H1 (cell line): Measurements from ENCODE around the gene SHROOM4. TPM values are rescaled to one million over a fixed set of nuclear protein-coding genes. Genes with fewer than 3 reads are reported as not detected.

Experiments
- CTCF ChIA-PET: fragments of 300-600 bp; sonication (Branson Sonifier 250); formaldehyde crosslinking; loops from one replicate; lab custom pipeline; 2021; ENCODE audit not compliant: partially characterized antibody; lab: Charles Lee
- POLR2A ChIA-PET: fragments of 300-600 bp; sonication (Branson Sonifier 250); formaldehyde crosslinking; loops from one replicate; lab custom pipeline; 2021; ENCODE audit warnings: inconsistent platforms; ENCODE audit not compliant: partially characterized antibody; lab: Charles Lee
- DNase-seq, 2 experiments: peaks; one replicate each; pipeline versions ENCODE4 v3.0.0 to v3.0.0-alpha.2; 2010 to 2022; ENCODE audit warnings: low spot score in 2 of 2, low read depth in 1 of 2, mixed read lengths in 1 of 2
- FAIRE-seq: peaks from 2 replicates; lab custom pipeline; 2011; peaks lifted over from hg19 to GRCh38; lab: Jason Lieb, UNC
- H2AFZ ChIP-seq: 2 replicates; pipeline ENCODE4 v1.8.1; 2012; ENCODE audit warnings: low read length, inconsistent platforms
- H2AK5ac ChIP-seq: 2 replicates; pipeline ENCODE4 v1.6.1; 2013; ENCODE audit warnings: low read depth, low read length
- H2BK120ac ChIP-seq: replicated peaks from 2 replicates; pipeline ENCODE3; 2013; ENCODE audit warnings: low read depth, low read length, inconsistent platforms
- H2BK12ac ChIP-seq: 2 replicates; pipeline ENCODE4 v1.6.1; 2013; ENCODE audit warnings: low read depth, low read length
- H2BK15ac ChIP-seq: 2 replicates; pipeline ENCODE4 v1.6.1; 2013; ENCODE audit warnings: low read length
- H2BK20ac ChIP-seq: 2 replicates; pipeline ENCODE4 v1.6.1; 2013; ENCODE audit warnings: low read length
- H2BK5ac ChIP-seq: 2 replicates; pipeline ENCODE4 v1.6.1; 2013; ENCODE audit warnings: low read depth, low read length
- H3K14ac ChIP-seq: 2 replicates; pipeline ENCODE4 v1.6.1; 2013; ENCODE audit warnings: inconsistent platforms; ENCODE audit not compliant: insufficient read length
- H3K18ac ChIP-seq: 2 replicates; pipeline ENCODE4 v1.6.1; 2013; ENCODE audit warnings: low read length; ENCODE audit errors: extremely low read depth
- H3K23ac ChIP-seq: 2 replicates; pipeline ENCODE4 v1.6.1; 2013; ENCODE audit warnings: inconsistent platforms; ENCODE audit not compliant: insufficient read length
- H3K23me2 ChIP-seq: 2 replicates; pipeline ENCODE4 v1.6.1; 2013; ENCODE audit warnings: low read depth, low read length
- H3K27ac ChIP-seq: 2 replicates; pipeline ENCODE4 v1.6.1; 2011; ENCODE audit warnings: low read depth, low read length, inconsistent platforms
- H3K27me3 ChIP-seq, 4 experiments: replicated peaks in 1 of 4; 1 replicate in 1 of 4; 2 replicates in 3 of 4; pipeline versions ENCODE4 v1.6.1 to v1.8.1; 2011 to 2013; ENCODE audit warnings: low read length in 3 of 4, mild to moderate bottlenecking in 3 of 4, inconsistent platforms in 2 of 4, mixed read lengths in 2 of 4, moderate library complexity in 1 of 4; ENCODE audit not compliant: control insufficient read depth in 3 of 4, insufficient read depth in 3 of 4; ENCODE audit errors: extremely low read depth in 1 of 4
- H3K36me3 ChIP-seq, 4 experiments: 2 replicates each; pipeline versions ENCODE4 v1.6.1 to v1.8.1; 2011 to 2013; ENCODE audit warnings: mild to moderate bottlenecking in 4 of 4, low read length in 3 of 4, moderate library complexity in 2 of 4, control low read depth in 1 of 4, inconsistent platforms in 1 of 4; ENCODE audit not compliant: insufficient read depth in 4 of 4, control insufficient read depth in 2 of 4
- H3K4ac ChIP-seq: replicated peaks from 2 replicates; pipeline ENCODE3; 2013; ENCODE audit warnings: low read length, low read depth, mixed read lengths, inconsistent platforms; ENCODE audit not compliant: insufficient read length
- H3K4me1 ChIP-seq, 4 experiments: replicated peaks in 1 of 4; 1 replicate in 1 of 4; 2 replicates in 3 of 4; pipeline versions ENCODE4 v1.6.1 to v1.8.1; 2011 to 2013; ENCODE audit warnings: low read length in 3 of 4, inconsistent platforms in 2 of 4, mixed read lengths in 1 of 4; ENCODE audit not compliant: insufficient read depth in 4 of 4, control insufficient read depth in 3 of 4
- H3K4me2 ChIP-seq, 2 experiments: 2 replicates each; pipeline versions ENCODE4 v1.6.1 to v1.8.1; 2011 to 2013; ENCODE audit warnings: low read depth in 2 of 2, low read length in 2 of 2, control low read depth in 1 of 2, inconsistent platforms in 1 of 2, mild to moderate bottlenecking in 1 of 2; ENCODE audit not compliant: insufficient read depth in 1 of 2
- H3K4me3 ChIP-seq, 4 experiments: fragments of 200-600, 300-600 bp in 1 of 4; sonication (generic), shearing (Covaris generic), sonication (Bioruptor Twin) in 1 of 4; 2 replicates each; pipeline versions ENCODE4 v1.5.1 to v1.8.1; 2011 to 2016; ENCODE audit warnings: low read length in 4 of 4, low read depth in 3 of 4, control low read depth in 2 of 4, inconsistent platforms in 2 of 4, mild to moderate bottlenecking in 2 of 4, mixed read lengths in 1 of 4, moderate library complexity in 1 of 4; ENCODE audit not compliant: insufficient read depth in 2 of 4; ENCODE audit errors: extremely low read depth in 1 of 4
- H3K56ac ChIP-seq: replicated peaks from 2 replicates; pipeline ENCODE3; 2013; ENCODE audit warnings: low read depth, mild to moderate bottlenecking, mixed read lengths, low read length, inconsistent platforms; ENCODE audit not compliant: insufficient read length
- H3K79me1 ChIP-seq: 2 replicates; pipeline ENCODE4 v1.6.1; 2013; ENCODE audit warnings: low read depth, low read length, control low read depth
- H3K79me2 ChIP-seq, 2 experiments: 2 replicates each; pipeline versions ENCODE4 v1.6.1 to v1.8.1; 2012 to 2013; ENCODE audit warnings: low read length in 2 of 2, mild to moderate bottlenecking in 2 of 2, inconsistent platforms in 1 of 2; ENCODE audit not compliant: insufficient read depth in 2 of 2, control insufficient read depth in 1 of 2
- H3K9ac ChIP-seq, 4 experiments: replicated peaks in 1 of 4; 1 replicate in 1 of 4; 2 replicates in 3 of 4; pipeline versions ENCODE4 v1.6.1 to v1.8.1; 2011 to 2013; ENCODE audit warnings: low read depth in 3 of 4, low read length in 3 of 4, control low read depth in 2 of 4, mild to moderate bottlenecking in 2 of 4, moderate library complexity in 2 of 4, inconsistent platforms in 1 of 4; ENCODE audit errors: extremely low read depth in 1 of 4
- H3K9me3 ChIP-seq, 2 experiments: 2 replicates each; pipeline versions ENCODE4 v1.6.1 to v1.8.1; 2012 to 2013; ENCODE audit warnings: mild to moderate bottlenecking in 2 of 2, moderate library complexity in 2 of 2, control low read depth in 1 of 2, inconsistent platforms in 1 of 2, low read depth in 1 of 2, low read length in 1 of 2, mixed read lengths in 1 of 2; ENCODE audit not compliant: insufficient read depth in 2 of 2
- H4K20me1 ChIP-seq, 2 experiments: replicated peaks in 1 of 2; 2 replicates each; pipeline versions ENCODE3 to v1.8.1; 2011 to 2013; ENCODE audit warnings: inconsistent platforms in 2 of 2, low read length in 2 of 2, mild to moderate bottlenecking in 1 of 2; ENCODE audit not compliant: insufficient read depth in 2 of 2, control insufficient read depth in 1 of 2
- H4K5ac ChIP-seq: 2 replicates; pipeline ENCODE4 v1.6.1; 2013; ENCODE audit warnings: low read length, low read depth, mixed read lengths, inconsistent platforms; ENCODE audit not compliant: insufficient read length
- H4K8ac ChIP-seq: 2 replicates; pipeline ENCODE4 v1.8.0; 2013; ENCODE audit warnings: mild to moderate bottlenecking, moderate library complexity, low read length, inconsistent platforms; ENCODE audit not compliant: insufficient read depth; ENCODE audit errors: extremely low read depth
- H4K91ac ChIP-seq: replicated peaks from 2 replicates; pipeline ENCODE3; 2013; ENCODE audit warnings: low read length, mixed read lengths, inconsistent platforms; ENCODE audit not compliant: insufficient read length
- CBX5 ChIP-seq: fragments of 300-800, 300-1000 bp; sonication (generic); IDR thresholded peaks from 2 replicates; pipeline ENCODE4 v1.7.1; 2016; ENCODE audit warnings: antibody characterized with exemption, low read length, low read depth
- CREB1 ChIP-seq: IDR thresholded peaks from 2 replicates; pipeline ENCODE4 v1.6.1; 2012; ENCODE audit warnings: inconsistent platforms
- EGR1 ChIP-seq: IDR thresholded peaks from 2 replicates; pipeline ENCODE4 v1.6.1; 2011; ENCODE audit warnings: low read depth, low read length, borderline replicate concordance
- KDM4A ChIP-seq: IDR thresholded peaks from one replicate; pipeline ENCODE4 v1.7.1; 2012; ENCODE audit warnings: low read depth, mild to moderate bottlenecking, moderate library complexity, low read length, inconsistent platforms; ENCODE audit not compliant: severe bottlenecking
- WGBS, 2 experiments: shearing (Covaris generic) in 1 of 2; methylation state at CpG; one replicate each; pipeline versions ENCODE4 v1.1.6 to v1.1.7; 2013 to 2015; ENCODE audit warnings: low lambda C conversion rate in 2 of 2, mixed read lengths in 2 of 2, inconsistent platforms in 1 of 2, low coverage in 1 of 2, missing lambda C conversion rate in 1 of 2; ENCODE audit not compliant: insufficient replicate concordance in 2 of 2, insufficient coverage in 1 of 2, insufficient read length in 1 of 2; ENCODE audit errors: extremely low coverage in 1 of 2, missing lambda C conversion rate in 1 of 2; 5-methylcytosine and 5-hydroxymethylcytosine counted together
- polyA plus RNA-seq, 7 experiments: library from polyadenylated mRNA; depleted of rRNA in 3 of 7; stranded (reverse) in 5 of 7; unstranded in 2 of 7; fragments of >200 nt in 5 of 7; fragments of 200-250 nt in 2 of 7; gene quantifications; 1 replicate in 5 of 7; 2 replicates in 1 of 7; 4 replicates in 1 of 7; pipeline versions ENCODE4 v1.2.1 to v1.2.3, GENCODE V29; 2011 to 2013; ENCODE audit warnings: missing spikeins in 2 of 7, mixed read lengths in 2 of 7
- total RNA-seq: library from RNA; stranded (reverse); fragmentation: NEBNext Ultra II Directional; extraction: Animal tissue kit (Norgen Biotek cat#: 25700); gene quantifications from 2 replicates; pipeline ENCODE4 v1.2.1, GENCODE V29; 2021

Gene SHROOM4
- total and polyA plus RNA-seq, 2 of the 8 experiments (the other 6 are each of a cell fraction or from before 2014, with no cell fraction given): 1.6 to 5.6 TPM

DNA sequence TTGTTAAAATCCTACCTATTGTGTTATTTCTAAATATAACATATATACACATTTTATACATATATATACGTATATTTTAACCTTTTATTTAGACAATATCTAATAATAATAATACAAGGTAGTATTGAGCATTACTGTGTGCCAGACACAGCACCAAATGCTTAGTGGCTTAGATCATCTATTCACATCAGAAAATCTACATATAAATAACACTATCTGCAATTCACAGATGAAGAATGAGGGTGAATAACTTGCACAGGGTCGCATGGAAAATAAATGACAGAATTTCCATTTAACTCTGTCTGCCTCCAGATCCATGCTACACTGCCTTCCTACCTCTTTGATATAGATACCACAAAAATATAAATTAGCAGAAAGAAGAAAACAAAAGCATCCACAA is 37.7 kb downstream of the SHROOM4 start:
- no peak overlapping the region for H3K9ac ChIP-seq
- H2BK120ac ChIP-seq: no peak overlapping the region
- H3K23me2 ChIP-seq: no peaks in the 10 kb centered on the region
- no peak overlapping the region for H2BK15ac ChIP-seq
- H3K23ac ChIP-seq: no peak overlapping the region
- no peak overlapping the region for H3K27ac ChIP-seq
- H3K79me2 ChIP-seq: no peaks in the 10 kb centered on the region
- TF ChIP-seq EGR1 (no peak), KDM4A (no peak), CREB1 (no peak), CBX5 (no peak)
- no peak overlapping the region for H4K5ac ChIP-seq
- FAIRE-seq (no peak), DNase-seq (no peak)
- no peak overlapping the region for H3K4me2 ChIP-seq
- H3K14ac ChIP-seq: no peak overlapping the region
- no peak overlapping the region for H2BK12ac ChIP-seq
- H3K36me3 ChIP-seq: no peaks in the 10 kb centered on the region
- no peak overlapping the region for H3K4me3 ChIP-seq
- H3K18ac ChIP-seq: no peak overlapping the region
- no peak overlapping the region for H4K8ac ChIP-seq
- H2BK5ac ChIP-seq: no peak overlapping the region
- no peak overlapping the region for H3K4ac ChIP-seq
- 85% methylated on average over 2 of the region's 2 CpGs; no CpG with 5 or more reads in 1 of the 2 experiments for WGBS, 2 experiments
- no peaks in the 10 kb centered on the region for H3K27me3 ChIP-seq
- H2AFZ ChIP-seq: no peak overlapping the region
- no peak overlapping the region for H3K56ac ChIP-seq
- H3K4me1 ChIP-seq: peaks cover 0 to 3% (median 0%) of the 10 kb centered on the region in 4 experiments; a peak in 1 of 7 replicates
- no peak overlapping the region for H2BK20ac ChIP-seq
- POLR2A ChIA-PET: no interaction called here
- no peaks in the 10 kb centered on the region for H3K9me3 ChIP-seq
- H4K91ac ChIP-seq: no peak overlapping the region
- CTCF ChIA-PET: interaction anchor here (1.8 kb wide), 1 partner anchor 29 kb away, joined by 5 read pairs; no protein-coding TSS in a partner anchor
- no peaks in the 10 kb centered on the region for H3K79me1 ChIP-seq
- no peak overlapping the region for H2AK5ac ChIP-seq
- peaks cover 0 to 1% of the 10 kb centered on the region in 2 experiments for H4K20me1 ChIP-seq
